ENCODE results near the gene MAP6. TPM values are rescaled to one million over a fixed set of nuclear protein-coding genes. Genes with fewer than 3 reads are reported as not detected.

MAP6 gene
- total RNA-seq, 1 donor from 2014 or later = 30.5 TPM

GRCh38 chr11:75635066-75635862 lies 33.6 kb downstream of the MAP6 start:
- H3K4me3 Mint-ChIP-seq = no peak overlapping the region
- peaks cover 15% of the 10 kb centered on the region for H3K27me3 Mint-ChIP-seq
- no peaks in the 10 kb centered on the region for H3K36me3 Mint-ChIP-seq
- DNase-seq (ENCODE audit: extremely low spot score, unreplicated experiment) = no peak
- no peak for TF ChIP-seq CTCF (conservative IDR thresholded peaks at IDR 0.05)
- no peak overlapping the region for H3K27ac Mint-ChIP-seq
- peaks cover 28% of the 10 kb centered on the region for H3K4me1 Mint-ChIP-seq (ENCODE audit: unreplicated experiment)
- no peaks in the 10 kb centered on the region for H3K9me3 Mint-ChIP-seq

- Mint-ChIP-seq H3K36me3 (no peaks in the 10 kb centered on the region), H3K4me1 (ENCODE audit: unreplicated experiment) (peaks cover 17% of the 10 kb centered on the region), H3K9me3 (no peaks in the 10 kb centered on the region), H3K4me3 (no peak overlapping the region), H3K27ac (peak overlapping the region; percentile 87), H3K27me3 (peaks cover 15% of the 10 kb centered on the region)
- DNase-seq (ENCODE audit: extremely low spot score, unreplicated experiment) = no peak
- TF ChIP-seq CTCF (conservative IDR thresholded peaks at IDR 0.05) = no peak
Measured at GRCh38 chr11:75633409-75634066, 35.3 kb downstream of the MAP6 start.

- Mint-ChIP-seq H3K9me3 (no peaks in the 10 kb centered on the region), H3K27me3 (peaks cover 15% of the 10 kb centered on the region), H3K4me3 (no peak overlapping the region), H3K4me1 (ENCODE audit: unreplicated experiment) (peaks cover 19% of the 10 kb centered on the region), H3K27ac (peak overlapping the region; percentile 87), H3K36me3 (no peaks in the 10 kb centered on the region)
- no peak for DNase-seq (ENCODE audit: extremely low spot score, unreplicated experiment)
- no peak for TF ChIP-seq CTCF (conservative IDR thresholded peaks at IDR 0.05)
Measured at GRCh38 chr11:75632962-75633361, 35.9 kb downstream of the MAP6 start.

GRCh38 chr11:75632450-75632849 lies 36.4 kb downstream of the MAP6 start:
- peaks cover 24% of the 10 kb centered on the region for H3K4me1 Mint-ChIP-seq (ENCODE audit: unreplicated experiment)
- H3K9me3 Mint-ChIP-seq = no peaks in the 10 kb centered on the region
- H3K36me3 Mint-ChIP-seq = no peaks in the 10 kb centered on the region
- H3K27me3 Mint-ChIP-seq = peaks cover 15% of the 10 kb centered on the region
- no peak overlapping the region for H3K27ac Mint-ChIP-seq
- H3K4me3 Mint-ChIP-seq = no peak overlapping the region
- TF ChIP-seq CTCF (conservative IDR thresholded peaks at IDR 0.05) = no peak
- no peak for DNase-seq (ENCODE audit: extremely low spot score, unreplicated experiment)

- Mint-ChIP-seq H3K4me1 (ENCODE audit: unreplicated experiment) (peaks cover 33% of the 10 kb centered on the region), H3K9me3 (no peaks in the 10 kb centered on the region), H3K36me3 (no peaks in the 10 kb centered on the region), H3K27ac (peak overlapping the region; percentile 57), H3K4me3 (no peak overlapping the region), H3K27me3 (peaks cover 10% of the 10 kb centered on the region)
- TF ChIP-seq CTCF (conservative IDR thresholded peaks at IDR 0.05) = no peak
- no peak for DNase-seq (ENCODE audit: extremely low spot score, unreplicated experiment)
Measured at GRCh38 chr11:75631086-75631730, 37.6 kb downstream of the MAP6 start.

Measured in type B pancreatic cell (in vitro differentiated cells).